CD4-positive, alpha-beta T cell treated with Interleukin-17A for 4 hours (primary cell): ENCODE data around the gene NR2F1.

Experiments used
- DNase-seq: peaks from one replicate; pipeline ENCODE4 v3.0.0-alpha.2; 2020; ENCODE audit warnings: mixed read lengths

Gene NR2F1

GRCh38 chr5:93642526-93642925, 59.5 kb downstream of the NR2F1 start:
- DNase-seq = no peak
